ENCODE results near the gene MROH7. TPM values are rescaled to one million over a fixed set of nuclear protein-coding genes. Genes with fewer than 3 reads are reported as not detected.

MROH7 gene
- total RNA-seq, 4 donors from 2014 or later = 0.42 to 1.3 (median 0.89) TPM

DNA sequence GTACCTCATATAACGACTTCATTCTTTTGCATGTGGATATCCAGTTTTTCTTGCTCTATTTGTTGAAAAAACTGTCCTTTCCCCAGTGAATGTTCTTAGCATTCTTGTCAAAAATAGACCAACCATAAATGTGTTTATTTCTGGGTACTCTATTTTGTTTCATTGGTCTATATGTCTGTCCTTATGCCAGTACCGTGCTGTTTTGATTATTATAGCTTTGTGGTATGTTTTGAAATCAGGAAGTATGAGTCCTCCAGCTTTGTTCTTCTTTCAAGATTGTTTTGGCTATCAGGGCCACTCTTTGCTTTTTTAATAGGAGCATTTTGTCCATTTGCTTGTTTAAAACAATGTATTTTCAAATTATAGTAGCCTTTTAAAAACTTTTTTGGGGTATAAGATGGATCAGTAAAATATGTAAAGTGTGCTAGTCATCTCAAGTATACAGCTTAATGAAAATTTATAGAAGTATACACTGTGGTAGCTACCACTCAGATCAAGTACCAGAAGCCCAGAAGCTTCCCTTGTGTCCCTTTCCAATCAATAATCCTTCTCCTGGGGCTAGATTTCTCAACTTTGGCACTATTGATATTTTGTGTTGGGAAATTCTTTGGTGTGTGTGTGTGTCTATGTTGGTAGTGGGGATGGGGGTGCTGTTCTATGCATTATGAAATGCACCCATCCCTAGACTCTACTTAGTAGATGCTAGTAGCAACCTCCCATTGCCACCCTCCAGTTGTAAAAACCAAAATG is 16.8 kb downstream of the MROH7 start:
- intact Hi-C loops (cut with DNase I; ENCODE audit: low total_unique reads) (no loop called here), in situ Hi-C loops (cut with MboI; ENCODE audit: low sequenced_read_pairs in 4 of 4) (no loop called here)
- DNase-seq (no peak), ATAC-seq (no peak)
- TF ChIP-seq, protein P1, sequence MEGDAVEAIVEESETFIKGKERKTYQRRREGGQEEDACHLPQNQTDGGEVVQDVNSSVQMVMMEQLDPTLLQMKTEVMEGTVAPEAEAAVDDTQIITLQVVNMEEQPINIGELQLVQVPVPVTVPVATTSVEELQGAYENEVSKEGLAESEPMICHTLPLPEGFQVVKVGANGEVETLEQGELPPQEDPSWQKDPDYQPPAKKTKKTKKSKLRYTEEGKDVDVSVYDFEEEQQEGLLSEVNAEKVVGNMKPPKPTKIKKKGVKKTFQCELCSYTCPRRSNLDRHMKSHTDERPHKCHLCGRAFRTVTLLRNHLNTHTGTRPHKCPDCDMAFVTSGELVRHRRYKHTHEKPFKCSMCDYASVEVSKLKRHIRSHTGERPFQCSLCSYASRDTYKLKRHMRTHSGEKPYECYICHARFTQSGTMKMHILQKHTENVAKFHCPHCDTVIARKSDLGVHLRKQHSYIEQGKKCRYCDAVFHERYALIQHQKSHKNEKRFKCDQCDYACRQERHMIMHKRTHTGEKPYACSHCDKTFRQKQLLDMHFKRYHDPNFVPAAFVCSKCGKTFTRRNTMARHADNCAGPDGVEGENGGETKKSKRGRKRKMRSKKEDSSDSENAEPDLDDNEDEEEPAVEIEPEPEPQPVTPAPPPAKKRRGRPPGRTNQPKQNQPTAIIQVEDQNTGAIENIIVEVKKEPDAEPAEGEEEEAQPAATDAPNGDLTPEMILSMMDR (IDR thresholded peaks at IDR 0.05 in 4 of 5, conservative IDR thresholded peaks at IDR 0.05 in 1 of 5) = no peak
- H3K27ac ChIP-seq = no peak overlapping the region
- no peaks in the 10 kb centered on the region for H3K4me1 ChIP-seq
- H3K4me3 ChIP-seq = no peak overlapping the region
- peaks cover 0 to 7% (median 0%) of the 10 kb centered on the region in 3 donors for H3K9me3 ChIP-seq
- H3K27me3 ChIP-seq = no peaks in the 10 kb centered on the region
- no peaks in the 10 kb centered on the region for H3K36me3 ChIP-seq

DNA sequence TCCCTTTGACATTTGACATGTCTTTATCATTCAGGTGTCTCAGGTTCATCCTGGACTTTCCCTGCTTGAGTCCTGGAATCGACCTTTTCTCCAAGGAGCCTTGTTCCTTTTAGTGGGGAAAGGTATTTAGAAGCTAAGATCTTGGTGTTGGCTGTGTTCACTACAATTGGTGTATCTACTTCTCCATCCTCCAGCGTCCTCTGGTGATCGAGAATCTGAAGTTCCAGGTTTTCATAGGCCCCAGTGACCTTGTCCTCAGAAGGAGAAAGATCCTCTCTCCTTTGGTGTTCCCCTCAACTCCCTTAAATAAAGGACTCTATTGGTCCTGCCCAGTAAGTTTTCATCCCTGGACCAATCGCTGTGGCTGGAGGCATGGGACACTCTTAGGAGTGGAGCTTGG is 22.1 kb downstream of the MROH7 start:
- ATAC-seq = no peak
- H3K4me3 ChIP-seq = no peak overlapping the region
- no peaks in the 10 kb centered on the region for H3K27me3 ChIP-seq
- no peak for TF ChIP-seq POLR2A (IDR thresholded peaks at IDR 0.05)
- TF ChIP-seq, protein P1 (IDR thresholded peaks at IDR 0.05 in 4 of 5, conservative IDR thresholded peaks at IDR 0.05 in 1 of 5) = no peak
- no peaks in the 10 kb centered on the region for H3K4me1 ChIP-seq
- H3K9me3 ChIP-seq = no peaks in the 10 kb centered on the region
- H3K27ac ChIP-seq = no peak overlapping the region
- no peaks in the 10 kb centered on the region for H3K36me3 ChIP-seq
- in situ Hi-C loops (cut with MboI; ENCODE audit: low sequenced_read_pairs in 4 of 4) = no loop called here
- DNase-seq = no peak
- intact Hi-C loops (cut with DNase I; ENCODE audit: low total_unique reads) = no loop called here

DNA sequence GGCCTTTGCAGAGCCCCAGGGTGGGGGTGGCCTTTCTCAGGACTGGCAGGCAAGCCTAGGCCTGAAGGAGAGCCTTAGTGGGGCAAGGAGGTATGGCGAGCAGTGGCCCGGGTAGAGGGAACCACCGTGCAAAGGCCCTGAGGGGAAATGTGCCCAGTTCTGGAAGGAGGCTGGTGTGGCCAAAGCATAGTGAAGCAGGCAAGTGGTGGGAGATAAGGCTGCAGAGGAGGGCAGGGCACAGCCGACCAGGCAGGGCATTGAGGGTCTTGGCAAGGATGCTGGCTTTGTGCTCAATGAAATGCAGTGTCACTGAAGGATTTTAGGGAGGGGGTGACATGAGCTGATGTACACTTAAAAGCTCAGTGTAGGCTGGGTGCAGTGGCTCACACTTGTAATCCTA is 22.8 kb downstream of the MROH7 start:
- intact Hi-C loops (cut with DNase I; ENCODE audit: low total_unique reads) = no loop called here
- no peak for ATAC-seq

DNA sequence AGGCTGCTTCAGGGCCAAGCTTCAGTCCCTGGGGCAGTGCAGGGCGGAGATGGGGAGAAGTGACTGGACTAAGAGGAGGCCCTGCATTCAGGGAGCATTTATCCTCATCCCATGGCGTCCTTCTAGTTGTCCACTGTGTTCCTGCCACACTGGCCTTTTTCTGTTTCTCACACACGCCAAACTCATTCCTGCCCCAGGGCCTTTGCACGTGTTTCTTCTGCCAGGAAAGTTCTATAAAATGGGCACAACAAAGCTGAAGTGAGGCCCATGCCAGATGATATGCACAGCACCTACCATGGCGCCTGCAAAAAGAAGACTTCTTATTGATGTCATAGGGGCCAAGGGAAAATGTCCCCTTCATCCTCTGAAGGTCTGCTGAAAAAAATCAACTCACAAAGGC is 24.3 kb downstream of the MROH7 start:
- Histone ChIP-seq H3K4me3 (no peak overlapping the region), H3K4me1 (no peaks in the 10 kb centered on the region), H3K27ac (no peak overlapping the region), H3K27me3 (no peaks in the 10 kb centered on the region), H3K9me3 (no peaks in the 10 kb centered on the region), H3K36me3 (no peaks in the 10 kb centered on the region)
- intact Hi-C loops (cut with DNase I; ENCODE audit: low total_unique reads) (no loop called here), in situ Hi-C loops (cut with MboI; ENCODE audit: low sequenced_read_pairs in 4 of 4) (no loop called here)
- ATAC-seq (no peak), DNase-seq (no peak)
- TF ChIP-seq POLR2A (IDR thresholded peaks at IDR 0.05) = no peak
- TF ChIP-seq, protein P1 (IDR thresholded peaks at IDR 0.05 in 4 of 5, conservative IDR thresholded peaks at IDR 0.05 in 1 of 5) = no peak

More for the DNA sequence above, 22.8 kb downstream of the MROH7 start:
- H3K27ac ChIP-seq = no peak overlapping the region
- H3K9me3 ChIP-seq = no peaks in the 10 kb centered on the region
- DNase-seq = no peak
- no peaks in the 10 kb centered on the region for H3K27me3 ChIP-seq
- H3K4me1 ChIP-seq = no peaks in the 10 kb centered on the region
- H3K36me3 ChIP-seq = no peaks in the 10 kb centered on the region
- H3K4me3 ChIP-seq = no peak overlapping the region
- no peak for TF ChIP-seq POLR2A (IDR thresholded peaks at IDR 0.05)
- TF ChIP-seq, protein P1 (IDR thresholded peaks at IDR 0.05 in 4 of 5, conservative IDR thresholded peaks at IDR 0.05 in 1 of 5) = no peak
- in situ Hi-C loops (cut with MboI; ENCODE audit: low sequenced_read_pairs in 4 of 4) = no loop called here

DNA sequence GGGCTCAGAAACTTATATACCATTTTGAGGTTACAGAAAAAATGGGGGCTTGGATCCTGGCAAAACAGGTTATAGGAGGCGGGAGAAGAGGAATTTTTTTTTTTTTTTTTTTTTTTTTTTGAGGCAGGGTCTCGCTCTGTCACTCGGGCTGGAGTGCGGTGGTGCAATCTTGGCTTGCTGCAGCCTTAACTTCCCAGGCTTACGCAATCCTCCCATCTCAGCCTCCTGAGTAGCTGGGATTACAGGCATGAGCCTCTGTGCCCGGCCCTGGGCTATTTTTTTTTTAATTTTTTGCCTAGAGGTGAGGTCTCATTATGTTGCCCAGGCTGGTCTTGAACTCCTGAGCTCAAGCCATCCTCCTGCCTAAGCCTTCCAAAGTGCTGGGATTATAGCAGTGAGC is 24.7 kb downstream of the MROH7 start:
- no peak overlapping the region for H3K4me3 ChIP-seq
- no peaks in the 10 kb centered on the region for H3K27me3 ChIP-seq
- TF ChIP-seq POLR2A (IDR thresholded peaks at IDR 0.05) = no peak
- no peak overlapping the region for H3K27ac ChIP-seq
- H3K36me3 ChIP-seq = no peaks in the 10 kb centered on the region
- DNase-seq = no peak
- no peaks in the 10 kb centered on the region for H3K9me3 ChIP-seq
- no peak for ATAC-seq
- in situ Hi-C loops (cut with MboI; ENCODE audit: low sequenced_read_pairs in 4 of 4) = no loop called here
- no peaks in the 10 kb centered on the region for H3K4me1 ChIP-seq
- intact Hi-C loops (cut with DNase I; ENCODE audit: low total_unique reads) = no loop called here

Measured in gastrocnemius medialis (tissue), 4 donors.